Activated CD8-positive, alpha-beta memory T cell treated with anti-CD3 and anti-CD28 coated beads, Interleukin-2, amount 50 U/mL, for 4 hours (primary cell): ENCODE results near the gene ARHGEF33.
"Not testable (repeated sequence)": the region's sequence is repeated elsewhere in the genome, so short reads cannot be mapped to it uniquely, and the experiment has no call there.

ENCODE experiments used
- DNase-seq: peaks from one replicate; pipeline ENCODE4 v3.0.0-alpha.2; 2020

The ARHGEF33 gene

DNA sequence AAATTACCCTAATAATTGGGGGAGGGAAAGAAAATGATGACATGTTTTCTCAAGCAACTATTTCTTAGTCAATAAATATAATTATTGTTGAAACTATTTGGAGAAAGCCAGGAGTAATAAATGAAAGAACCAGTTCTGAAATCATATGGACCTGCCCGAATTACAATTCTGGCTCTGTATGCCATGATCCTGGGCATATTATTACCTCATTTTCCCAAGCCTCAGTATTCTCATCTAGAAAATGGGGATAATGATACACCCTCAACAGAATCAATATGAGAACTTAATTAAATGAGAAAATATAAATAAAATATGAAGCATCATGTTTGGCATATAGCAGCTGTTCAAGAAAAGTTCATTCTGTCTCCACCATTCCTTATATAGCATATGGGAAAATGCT is 22.9 kb downstream of the ARHGEF33 start:
- DNase-seq: no peak

DNA sequence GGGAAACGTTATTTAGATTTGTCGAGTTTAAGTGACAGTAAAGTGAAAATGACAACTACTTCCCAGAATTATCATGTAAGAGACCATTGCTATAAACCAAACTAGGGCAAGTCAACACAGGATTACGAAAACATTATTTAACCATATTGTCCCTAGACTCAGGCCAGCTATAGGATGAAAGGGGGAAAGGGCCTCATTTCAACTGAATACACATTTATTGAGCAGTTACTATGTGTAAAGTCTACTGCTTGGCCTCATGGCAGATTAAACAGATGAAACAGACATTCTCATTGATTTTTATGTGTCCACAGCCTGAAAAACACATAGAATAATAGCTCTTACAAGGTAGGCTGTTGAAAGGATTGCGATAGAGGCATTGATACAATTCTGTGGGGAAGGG is 32.7 kb downstream of the ARHGEF33 start:
- DNase-seq: no peak

DNA sequence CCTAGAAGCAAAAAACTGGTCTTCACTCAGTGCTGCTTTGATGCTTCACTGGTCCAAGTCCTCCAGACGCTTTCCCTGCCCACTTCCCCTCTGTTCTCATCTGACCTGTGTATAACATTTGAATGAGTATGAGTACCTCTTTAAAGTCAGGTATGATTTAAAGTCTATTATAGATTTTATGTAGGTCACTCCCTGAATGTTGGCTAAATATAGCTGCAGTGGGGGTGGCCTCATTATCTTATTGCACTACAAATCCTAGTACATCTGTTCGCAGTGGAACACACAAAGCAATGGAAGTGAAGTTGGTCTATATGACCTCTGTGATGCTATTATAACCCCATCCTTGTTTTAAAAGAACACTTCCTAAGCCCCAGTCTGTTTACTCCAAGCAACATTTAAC is 33.2 kb downstream of the ARHGEF33 start:
- DNase-seq: no peak

DNA sequence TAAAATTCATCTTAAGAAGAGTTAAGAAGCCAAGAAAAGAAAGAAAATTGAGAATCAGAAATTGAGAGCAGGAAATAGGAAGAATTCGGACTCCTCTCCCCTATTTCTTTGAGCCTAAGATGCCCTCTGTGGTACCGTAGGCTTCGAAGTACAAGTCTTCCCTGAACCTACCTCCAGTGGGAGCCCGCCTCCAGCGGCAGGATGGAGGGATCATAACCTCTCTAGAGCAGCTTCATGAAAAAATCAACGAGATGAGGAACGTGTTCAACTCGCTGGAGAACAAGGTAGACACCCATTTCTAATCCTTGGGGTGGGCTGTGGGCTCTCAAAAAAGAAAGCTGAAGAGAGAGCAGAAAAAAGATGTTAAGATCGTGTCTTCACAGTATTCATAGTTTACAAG is 36.3 kb downstream of the ARHGEF33 start:
- DNase-seq: no peak

DNA sequence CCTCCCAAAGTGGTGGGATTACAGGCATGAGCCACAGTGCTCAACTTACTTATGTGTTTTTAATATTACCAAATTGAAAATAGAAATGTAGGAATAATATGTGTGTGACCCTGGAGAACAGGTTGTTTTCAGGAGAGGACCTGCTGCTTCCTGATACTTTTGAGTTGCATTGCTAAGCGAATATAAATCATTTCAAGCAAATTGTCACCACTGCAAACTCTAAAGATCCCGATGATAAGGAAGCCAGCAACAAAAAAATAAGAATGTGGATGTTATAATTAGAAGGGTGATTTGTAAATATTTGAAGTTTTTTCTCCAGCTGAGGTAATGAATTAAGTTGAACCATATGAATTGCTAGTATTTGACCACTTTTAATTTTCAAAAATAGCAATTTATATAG is 40.9 kb downstream of the ARHGEF33 start:
- no peak for DNase-seq

DNA sequence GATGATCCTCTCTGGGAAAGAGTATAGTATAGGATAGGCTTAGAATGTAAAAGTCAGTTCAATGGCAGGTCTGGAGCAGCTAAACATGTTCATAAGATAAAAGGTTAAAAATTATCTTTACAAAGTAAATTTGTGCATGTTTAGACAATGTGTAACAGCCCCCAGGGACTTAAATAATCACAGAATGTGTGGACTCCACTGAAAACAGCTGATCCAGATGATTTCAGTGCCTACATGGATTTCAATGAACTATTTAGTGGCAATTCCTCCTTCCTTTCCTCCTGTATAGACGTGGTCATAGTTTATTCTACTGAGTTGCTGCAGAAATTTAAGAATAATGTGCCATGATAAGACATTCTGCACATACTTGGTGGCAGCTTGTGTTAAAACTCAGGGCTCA is 42.9 kb downstream of the ARHGEF33 start:
- DNase-seq: no peak

DNA sequence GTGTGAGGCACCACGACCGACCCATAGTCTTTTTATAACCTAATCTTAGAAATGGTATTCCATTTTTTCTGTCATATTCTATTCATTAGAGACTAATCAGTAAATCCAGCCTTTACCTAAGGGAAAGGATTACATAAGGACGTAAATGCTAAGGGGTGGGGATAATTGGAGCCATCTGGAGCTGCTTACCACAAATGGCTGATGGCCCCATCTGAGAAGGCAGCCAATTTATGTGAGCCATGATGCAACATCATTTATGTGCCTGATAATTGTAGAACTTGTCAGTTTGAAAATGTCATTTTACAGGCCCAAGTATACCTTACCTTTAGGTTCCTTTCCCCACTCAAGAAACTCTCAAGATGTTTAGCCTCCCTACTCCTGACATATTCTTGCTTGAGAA is 44.0 kb downstream of the ARHGEF33 start:
- no peak for DNase-seq

DNA sequence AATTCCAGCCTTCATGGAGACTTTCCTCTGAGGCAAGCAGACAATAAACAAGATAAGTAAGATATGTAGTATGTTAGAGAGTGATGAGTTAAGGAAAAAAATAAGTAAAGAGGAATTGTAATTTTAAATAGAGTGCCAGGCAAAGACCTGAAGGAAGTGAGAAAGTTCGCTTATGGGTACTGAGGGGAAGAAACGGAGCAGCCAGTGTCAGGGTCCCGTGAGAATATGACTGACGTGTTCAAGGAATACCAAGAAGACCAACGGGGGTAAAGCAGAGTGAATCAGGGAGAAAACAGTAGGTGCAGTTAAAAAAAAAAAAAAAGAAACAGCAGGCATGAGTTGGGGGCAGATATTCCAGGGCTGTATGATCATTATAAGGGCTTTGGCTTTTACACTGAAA is 45.1 kb downstream of the ARHGEF33 start:
- no peak for DNase-seq

DNA sequence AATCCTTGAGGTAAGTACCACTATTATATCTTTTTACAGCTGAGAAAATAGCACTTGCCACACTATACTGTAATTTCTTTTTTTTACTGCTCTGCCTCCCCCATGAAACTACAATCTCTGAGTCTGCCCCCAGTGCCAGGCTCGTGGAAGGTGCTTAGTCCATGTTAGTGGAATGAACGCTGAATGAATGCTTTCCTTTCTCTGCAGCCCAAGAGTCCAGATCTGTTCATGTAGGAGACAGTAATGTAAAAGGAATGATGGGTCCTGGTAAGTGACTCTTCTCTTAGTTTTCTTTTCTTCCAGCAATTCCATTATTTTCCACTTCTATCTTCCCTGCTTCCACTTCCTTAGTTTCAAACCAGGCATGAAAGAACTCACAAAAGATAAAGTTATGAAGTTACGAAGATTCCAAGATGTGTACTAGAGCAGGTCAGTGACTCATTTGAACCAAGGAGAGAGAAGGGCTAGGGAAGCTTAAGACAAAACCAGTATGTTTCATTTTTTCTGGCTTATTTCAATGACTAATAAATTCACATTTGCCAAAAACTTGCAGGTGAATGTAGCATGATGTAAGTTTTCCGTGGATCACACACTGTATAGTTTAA is 46.0 kb downstream of the ARHGEF33 start:
- no peak for DNase-seq

DNA sequence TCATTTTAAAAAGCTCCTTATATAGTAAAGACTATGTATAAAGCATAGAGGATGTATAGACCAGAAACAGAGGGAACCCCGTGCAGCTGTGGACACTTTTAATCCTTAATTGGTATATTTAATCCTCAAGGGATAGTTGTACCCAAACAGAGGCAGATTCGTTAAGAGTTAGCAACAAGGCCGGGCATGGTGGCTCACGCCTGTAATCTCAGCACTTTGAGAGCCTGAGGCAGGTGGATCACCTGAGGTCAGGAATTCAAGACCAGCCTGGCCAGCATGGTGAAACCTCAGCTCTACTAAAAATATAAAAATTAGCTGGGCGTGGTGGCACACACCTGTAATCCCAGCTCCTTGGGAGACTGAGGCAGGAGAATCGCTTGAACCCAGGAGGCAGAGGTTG is 46.8 kb downstream of the ARHGEF33 start:
- not testable (repeated sequence) for DNase-seq

DNA sequence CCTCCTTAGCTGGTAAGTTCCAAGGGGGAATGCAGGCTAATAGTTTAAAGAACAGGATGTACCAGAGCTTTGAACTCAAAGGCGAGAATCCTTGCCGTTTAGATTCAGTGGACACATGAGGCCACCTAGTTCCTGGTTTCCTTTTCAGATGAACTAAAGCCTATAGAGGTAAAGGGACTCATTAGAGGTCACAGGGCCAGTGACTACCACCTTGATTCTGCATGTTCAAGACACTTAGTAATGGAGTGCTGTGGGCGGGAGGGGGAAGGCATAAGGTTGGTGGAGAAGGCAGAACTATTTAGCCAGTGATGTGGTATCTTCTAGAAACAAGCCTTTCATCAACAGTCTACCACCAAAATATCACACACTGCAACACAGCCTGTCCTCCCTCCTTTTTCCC is 47.9 kb downstream of the ARHGEF33 start:
- no peak for DNase-seq

DNA sequence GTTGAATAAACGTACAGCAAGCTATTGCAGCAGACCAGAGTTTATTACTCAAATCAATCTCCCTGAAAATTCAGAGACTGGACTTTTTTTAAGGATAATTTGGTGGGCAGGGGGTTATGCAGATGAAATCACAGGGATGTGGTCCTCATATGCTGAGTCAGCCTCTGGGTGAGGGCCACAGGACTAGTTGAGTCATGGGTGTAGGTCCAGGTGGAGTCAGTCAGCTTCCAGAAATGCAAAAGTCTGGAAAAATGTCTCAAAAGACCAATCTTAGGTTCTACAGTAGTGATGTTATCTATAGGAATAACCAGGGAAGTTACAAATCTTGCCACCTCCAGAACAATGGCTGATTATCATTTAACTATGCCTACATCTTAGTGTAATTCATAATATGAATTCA is 51.1 kb downstream of the ARHGEF33 start:
- no peak for DNase-seq

DNA sequence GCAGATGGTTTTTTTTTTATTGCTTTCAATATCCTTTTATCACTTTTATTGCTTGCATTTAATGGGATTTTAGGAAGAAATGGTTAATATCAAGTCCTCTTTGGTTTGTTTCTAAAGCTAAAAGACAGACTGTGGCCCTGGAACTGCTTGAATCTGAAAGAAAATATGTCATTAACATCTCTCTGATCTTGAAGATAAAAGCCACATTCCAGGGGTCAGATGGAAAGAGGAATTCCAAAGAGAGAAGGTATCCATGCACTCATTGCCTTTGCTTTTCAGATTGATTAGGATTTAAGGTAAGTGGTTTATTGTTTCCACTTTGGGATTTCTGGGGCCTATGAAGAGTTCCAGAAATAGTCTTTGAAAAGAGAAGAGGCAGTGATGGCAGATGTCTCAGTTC is 54.1 kb downstream of the ARHGEF33 start:
- DNase-seq: no peak

DNA sequence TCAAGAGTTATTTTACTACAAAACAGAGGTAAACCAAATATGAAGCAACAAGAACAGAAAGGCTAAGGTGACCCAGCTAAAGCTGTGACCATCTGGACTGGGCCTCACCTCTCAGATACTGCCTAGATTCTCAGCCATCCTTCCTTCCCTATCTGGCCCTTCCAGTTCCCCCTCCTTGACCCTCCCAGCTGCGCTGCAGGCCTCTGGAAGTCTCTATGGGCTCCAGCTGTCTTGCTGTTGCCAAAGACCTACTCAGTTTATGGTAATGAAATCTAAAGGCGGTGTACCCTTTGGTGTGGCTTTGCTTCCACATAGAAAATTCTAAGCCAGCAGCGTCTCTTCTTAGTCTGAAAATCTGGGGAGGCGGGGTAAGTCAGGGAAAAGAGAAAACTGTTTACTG is 55.7 kb downstream of the ARHGEF33 start:
- no peak for DNase-seq

DNA sequence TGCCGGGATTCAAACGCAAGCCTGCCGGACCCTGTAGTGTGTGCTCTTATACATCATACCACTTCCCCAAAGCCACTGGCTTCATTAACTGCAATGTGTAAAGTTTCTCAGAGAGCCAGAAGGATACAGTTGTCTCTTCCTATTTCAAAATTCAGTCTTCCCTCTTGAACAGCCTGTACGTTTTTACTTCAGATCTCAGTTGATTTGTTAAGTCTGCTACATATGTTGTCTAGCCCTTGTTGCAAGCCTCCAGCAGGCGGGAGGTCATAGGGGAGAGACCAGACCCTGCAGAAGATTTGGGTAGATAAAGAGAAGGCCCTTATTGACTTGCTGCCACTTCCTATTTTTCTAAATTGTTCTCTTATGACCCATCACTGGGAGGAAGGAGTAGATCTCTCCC is 56.2 kb downstream of the ARHGEF33 start:
- DNase-seq: no peak

DNA sequence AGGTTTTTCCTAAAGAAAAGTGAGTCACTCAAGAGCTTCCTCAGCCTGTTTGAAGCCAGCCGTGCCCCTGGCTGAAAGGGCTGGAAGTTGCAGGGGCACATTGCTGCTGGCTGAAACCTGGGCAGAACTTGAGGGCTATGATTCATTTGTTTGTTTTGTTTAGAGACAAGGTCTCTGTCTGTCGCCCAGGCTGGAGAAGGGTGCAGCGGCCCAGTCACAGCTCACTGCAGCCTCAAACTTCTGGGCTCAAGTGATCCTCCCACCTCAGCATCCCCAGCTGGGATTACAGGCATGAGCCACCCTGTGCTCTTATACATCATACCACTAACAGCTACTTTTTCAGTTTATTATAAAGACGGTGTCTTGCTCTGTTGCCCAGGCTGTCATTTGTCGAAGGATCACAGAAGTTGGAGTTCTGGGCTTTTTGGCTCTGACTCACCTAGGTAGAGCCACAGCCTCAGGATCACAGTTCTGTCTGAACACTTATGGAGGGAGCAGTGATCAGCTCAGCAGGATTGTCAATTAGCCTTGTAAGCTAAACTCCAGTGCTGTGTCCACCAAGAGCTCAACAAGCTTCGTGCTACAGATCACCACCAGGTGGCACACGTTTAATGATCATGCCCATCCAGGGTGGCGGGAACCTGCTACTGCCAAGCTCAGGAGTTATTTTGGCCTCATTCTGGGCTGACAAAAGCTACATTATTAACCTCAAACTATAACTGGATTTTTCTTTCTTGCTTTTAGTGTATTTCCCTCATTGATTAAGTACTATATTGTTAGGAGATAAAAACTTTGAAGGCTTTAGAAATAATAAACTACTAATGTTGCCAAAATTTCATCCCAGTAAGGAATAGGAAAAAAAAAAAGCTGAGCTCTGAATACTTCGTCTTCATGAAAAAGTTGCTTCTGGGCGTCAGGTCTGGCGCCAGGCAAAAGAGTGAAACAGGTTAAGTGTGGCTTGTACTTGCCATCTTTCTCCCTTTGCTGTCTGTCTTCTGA is 57.9 kb downstream of the ARHGEF33 start:
- DNase-seq: peak; percentile 58

DNA sequence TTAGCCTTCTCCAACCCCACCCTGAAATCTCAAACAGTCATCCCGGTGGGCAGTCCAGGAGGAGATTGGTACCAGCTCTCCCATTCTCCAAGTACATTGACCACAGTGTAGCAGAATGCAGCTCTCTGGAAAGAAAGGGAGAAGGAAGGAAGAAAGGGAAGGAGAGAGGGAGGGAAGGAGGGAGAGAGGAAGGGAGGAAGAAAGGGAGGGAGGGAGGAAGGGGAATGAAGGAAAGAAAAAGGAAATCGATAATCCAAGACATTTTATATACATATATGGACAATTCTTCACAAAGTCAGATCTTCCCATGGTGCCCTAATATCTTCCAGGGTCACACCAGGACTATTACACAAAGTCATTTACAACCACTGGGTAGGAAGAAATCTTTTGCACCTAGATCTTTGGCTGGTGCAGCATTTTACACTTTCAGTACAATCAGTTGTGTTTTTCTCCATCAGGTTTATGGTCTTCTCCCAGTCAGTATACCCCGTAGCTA is 58.8 kb downstream of the ARHGEF33 start:
- no peak for DNase-seq

DNA sequence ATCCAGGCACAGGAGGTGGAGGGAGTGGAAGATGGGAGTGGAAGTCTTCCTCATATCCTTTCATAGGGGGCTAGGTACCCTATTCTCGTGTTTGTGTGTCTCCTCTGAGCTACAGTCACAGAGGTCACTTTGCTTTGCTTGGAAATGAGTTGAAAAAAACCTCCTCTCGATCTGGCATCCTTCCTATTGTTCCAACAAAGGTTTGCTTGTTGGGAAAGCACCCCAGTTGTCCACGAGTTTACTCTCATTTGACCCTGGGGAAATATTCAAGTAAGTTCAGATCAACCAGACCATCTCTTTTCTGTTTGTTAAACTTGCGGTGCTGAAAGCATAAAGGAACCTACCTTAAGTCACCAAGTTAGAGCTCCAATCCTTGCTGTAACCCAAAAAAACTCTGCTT is 59.3 kb downstream of the ARHGEF33 start:
- DNase-seq: no peak

DNA sequence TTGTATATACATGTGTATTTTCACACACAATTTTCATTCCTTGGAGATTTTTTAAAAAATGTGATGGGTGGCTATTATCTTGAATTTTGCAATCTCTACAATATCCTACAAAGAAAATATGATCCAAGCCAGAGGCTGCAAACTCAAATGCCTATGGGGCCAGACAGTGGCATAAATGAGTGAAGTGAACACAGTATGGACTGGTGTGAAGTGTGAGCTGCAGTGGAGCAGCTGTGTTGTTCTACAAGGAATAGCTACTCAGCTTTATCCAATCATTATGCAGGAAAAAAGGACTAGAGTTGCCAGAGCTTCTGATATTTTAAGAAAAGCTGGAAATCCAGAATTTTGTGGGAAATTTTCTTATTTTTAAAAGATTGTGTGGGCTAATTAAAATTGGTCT is 62.1 kb downstream of the ARHGEF33 start:
- no peak for DNase-seq

DNA sequence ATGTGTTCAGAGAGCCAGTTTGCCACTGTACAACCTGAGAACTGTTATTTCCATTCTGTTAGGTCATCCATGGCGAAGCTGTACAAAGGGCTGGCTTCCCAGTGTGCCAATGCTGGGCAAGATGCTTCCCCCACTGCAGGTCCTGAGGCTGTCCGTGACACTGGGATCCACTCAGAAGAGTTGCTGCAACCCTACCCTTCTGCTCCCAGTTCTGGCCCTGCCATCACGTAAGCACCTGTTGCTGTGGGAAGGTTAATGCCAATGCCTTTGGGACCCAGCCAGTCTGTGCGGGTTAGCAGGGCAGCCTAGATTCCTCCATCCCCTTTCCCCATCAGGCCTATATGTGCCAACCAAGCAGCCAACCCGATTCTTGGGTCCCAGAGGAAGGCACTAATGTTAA is 68.3 kb downstream of the ARHGEF33 start:
- DNase-seq: no peak

DNA sequence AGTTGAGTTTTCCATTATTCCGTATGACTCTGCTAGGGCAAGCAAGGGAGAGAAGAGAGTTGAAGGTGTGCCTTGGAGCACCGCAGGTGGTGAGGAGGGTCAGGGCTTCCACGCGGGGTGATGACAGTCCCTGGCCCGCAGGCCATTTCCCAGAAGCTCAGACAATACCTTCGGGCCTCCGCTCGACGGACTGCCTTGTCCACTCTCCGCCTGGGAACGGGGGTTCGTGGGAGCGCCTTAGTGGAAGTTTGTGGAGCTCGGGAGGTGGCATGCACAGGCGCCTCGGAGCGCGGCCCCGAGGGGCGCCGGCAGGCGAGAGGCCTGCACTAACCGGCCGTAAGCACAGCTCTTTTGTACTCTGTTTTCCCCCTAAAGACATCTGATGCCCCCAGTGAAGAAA is 69.8 kb downstream of the ARHGEF33 start:
- DNase-seq: no peak

DNA sequence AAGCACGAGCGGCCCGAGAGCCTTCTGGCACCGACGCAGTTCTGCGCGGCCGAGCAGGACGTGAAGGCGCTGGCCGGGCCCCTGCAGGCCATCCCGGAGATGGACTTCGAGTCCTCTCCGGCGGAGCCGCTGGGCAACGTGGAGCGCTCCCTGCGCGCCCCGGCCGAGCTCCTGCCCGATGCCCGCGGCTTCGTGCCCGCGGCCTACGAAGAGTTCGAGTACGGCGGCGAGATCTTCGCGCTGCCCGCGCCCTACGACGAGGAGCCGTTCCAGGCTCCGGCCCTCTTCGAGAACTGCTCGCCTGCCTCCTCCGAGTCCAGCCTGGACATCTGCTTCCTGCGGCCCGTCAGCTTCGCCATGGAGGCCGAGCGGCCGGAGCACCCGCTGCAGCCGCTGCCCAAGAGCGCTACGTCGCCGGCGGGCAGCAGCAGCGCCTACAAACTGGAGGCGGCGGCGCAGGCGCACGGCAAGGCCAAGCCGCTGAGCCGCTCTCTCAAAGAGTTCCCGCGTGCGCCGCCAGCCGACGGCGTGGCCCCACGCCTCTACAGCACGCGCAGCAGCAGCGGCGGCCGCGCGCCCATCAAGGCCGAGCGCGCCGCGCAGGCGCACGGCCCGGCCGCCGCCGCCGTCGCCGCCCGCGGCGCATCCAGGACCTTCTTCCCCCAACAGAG is 70.4 kb downstream of the ARHGEF33 start:
- peak; percentile 59 for DNase-seq

DNA sequence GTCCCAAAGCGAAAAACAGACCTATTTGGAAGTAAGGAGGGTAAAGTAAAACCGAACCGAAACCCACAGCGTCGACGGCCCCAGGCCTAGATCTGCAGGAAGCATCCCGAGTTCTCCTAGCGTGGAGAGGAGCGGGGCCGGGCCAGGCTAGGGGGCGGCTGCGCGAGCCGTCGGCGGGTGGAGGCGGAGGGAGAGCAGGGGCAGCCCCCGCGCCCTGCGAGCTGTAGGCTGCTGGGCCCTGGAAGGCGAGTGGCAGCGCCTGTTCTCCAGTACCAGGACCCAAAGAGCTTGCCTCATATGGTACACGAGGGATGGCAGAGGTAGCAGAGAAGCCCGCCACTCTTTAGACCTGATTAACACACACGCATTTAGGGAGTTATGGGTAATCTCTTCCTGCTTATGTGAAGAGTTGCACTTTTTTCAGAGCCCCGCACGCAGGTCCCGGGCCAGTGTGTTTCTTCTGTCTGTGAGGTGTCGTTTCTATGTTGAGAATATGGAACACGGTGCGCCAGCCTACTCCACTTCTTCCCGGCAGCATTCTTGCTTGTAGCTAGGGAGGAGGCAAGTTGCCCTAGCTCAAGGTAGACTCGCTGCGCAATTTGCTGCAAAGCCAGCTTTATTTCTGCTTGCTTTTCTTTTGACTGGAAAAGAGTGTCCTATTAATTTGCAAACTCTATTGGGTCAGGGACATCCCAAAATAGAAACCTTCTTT is 71.1 kb downstream of the ARHGEF33 start:
- no peak for DNase-seq
